Stimulated activated CD8-positive, alpha-beta memory T cell treated with anti-CD3 and anti-CD28 coated beads, Interleukin-12 subunit alpha, Interleukin-12 subunit beta, amount 100 ng/mL, for 4 hours (primary cell): ENCODE measurements around the gene RGMA.
"Not testable (repeated sequence)": the region's sequence is repeated elsewhere in the genome, so short reads cannot be mapped to it uniquely, and the experiment has no call there.

Source experiments
- DNase-seq: peaks from one replicate; pipeline ENCODE4 v3.0.0-alpha.2; 2020; ENCODE audit warnings: low read depth

Gene RGMA

GRCh38 chr15:93048426-93048721 lies 40.6 kb downstream of the RGMA start:
- DNase-seq = no peak

DNA sequence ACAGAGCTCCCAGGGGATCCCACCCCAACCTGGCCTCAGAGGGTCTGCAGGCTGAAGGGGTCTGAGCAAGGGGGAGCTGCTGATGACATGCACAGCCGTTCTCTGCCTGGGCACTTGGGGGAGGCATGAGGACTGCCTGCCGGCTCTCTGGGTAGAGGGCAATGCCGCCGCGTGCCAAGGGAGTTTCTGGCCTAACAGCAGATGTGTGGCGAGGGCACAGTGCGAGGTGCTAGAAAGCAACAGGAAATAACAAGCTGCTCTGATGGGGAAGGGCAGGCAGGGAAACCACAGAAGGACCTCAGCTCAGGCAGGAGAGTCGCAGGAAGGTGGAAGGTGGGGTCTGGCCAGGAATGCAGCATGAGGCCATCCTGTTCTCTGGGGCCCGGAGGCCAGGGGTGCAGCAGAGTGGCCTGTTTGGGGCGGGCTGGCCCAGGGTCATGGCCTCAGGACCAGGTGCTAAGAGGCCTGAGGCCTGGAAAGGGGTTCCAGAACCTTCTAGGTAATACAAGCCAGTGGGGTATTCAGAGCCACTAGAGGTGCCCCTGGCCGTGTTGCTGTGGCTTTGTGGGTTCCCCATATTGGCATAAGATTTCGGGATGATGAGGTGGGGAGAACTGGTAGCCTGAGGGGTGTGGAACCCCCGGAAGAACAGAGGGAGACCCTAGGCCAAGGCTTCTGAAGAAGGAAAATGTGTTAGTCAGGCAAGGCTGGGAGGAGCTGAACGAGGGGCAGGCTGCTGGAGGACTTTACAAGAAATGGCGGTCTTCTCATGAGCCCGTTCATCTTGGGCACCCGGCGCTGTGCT lies 41.2 kb downstream of the RGMA start:
- peak; percentile 10 for DNase-seq

DNA sequence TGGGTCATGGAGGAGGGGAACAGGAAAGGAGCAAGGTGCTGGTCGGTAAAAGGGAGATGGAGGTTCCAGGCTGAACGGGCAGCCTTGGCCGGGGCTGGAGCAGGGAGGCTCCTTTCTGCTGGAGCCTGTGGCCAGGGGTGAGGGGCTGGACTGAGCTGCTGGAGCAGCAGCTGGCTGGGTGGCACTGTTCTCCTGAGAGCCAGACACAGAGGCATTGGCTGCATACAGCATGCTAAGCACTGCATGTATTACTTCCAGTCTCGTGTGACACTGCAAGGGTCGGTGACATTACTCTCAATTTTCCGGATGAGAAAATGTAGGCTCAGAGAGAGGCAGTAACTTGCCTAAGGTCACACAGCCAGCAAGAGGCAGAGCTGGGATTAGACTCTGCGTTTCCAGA lies 42.3 kb downstream of the RGMA start:
- DNase-seq = no peak

DNA sequence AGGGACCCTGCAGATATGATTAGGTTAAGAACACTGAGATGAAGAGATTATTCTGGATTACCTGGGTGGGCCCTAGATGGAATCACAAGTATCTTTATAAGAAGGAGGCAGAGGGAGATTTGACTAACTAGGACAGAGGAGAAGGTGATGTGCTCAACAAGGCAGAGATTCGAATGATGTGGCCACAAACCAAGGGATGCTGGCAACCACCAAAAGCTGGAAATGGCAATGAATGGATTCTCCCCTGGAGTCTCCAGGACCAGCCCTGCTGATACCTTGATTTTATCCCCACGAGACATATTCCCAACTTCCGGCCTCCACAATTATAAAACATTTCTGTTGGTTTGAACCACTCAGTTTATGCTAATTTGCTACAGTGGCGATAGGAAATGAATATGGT lies 42.9 kb downstream of the RGMA start:
- DNase-seq = no peak

DNA sequence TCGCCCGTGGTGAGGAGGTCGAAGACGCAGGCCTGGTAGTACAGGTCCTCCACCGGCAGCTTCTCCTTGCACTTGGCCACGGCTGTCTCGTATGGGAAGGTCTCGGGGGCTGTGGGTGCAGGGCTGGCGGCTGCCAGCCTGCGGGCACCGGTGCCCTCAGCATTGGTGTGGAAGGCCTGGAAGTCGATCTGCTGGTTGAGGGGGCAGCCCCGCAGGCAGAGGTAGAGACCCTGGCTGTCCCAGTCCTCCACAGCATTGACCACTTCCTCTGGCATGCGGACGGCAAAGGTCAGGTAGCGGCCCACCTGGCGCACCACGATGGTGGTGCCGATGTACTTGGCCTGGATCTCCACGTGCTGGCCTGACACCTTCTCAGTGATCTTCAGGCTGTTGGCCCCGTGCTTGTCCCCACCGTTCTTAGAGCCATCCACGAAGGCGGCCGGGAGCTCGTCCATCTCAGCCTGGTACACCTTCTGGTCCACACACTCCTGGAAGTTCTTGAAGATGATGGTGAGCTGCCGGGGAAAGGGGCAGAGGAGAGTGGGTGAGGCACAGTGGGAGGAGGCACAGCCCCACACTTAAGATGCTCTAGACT lies 43.7 kb downstream of the RGMA start:
- no peak for DNase-seq

DNA sequence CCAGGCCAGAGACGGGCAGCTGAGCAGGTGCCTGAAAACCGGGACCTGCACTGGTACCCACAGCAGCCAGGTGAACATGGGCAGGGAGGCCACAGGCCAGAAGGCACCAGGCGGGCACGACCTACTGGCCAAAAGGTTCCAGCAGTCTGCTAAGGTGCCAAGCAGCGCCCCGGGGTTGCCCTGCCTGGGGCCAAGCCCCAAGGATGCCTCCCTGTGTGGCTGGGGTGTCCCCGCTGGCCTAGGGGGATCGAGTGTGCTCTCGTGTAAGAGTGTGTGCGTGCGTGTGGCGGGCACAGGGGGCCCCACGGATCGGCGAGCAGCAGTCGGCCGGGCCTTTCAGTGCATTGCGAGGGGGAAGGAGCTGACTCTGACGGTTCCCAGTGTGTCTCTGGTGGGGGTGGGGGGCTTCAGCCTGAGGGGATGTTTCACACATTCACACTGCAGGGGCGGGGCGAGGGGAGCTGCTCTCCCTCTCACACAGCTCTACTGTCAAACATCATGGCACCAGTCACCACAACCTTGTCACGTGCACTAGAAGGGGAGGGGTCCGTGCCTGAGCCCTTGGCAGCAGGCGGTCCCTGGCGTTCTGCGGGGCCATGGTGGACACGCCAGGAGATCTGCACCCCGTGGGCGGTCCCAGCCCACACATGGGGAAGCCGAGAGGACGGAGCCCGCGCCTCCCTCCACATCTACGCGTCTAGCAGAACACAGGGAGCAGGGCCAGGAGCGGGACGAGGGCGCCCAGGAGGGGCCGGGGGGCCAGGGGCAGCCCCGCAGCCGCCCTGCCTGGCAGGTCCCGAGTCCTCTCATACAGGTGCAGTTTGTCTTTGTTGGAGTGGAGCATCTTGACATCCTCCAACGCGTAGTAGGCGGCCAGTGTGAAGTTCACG lies 44.5 kb downstream of the RGMA start:
- DNase-seq = no peak

DNA sequence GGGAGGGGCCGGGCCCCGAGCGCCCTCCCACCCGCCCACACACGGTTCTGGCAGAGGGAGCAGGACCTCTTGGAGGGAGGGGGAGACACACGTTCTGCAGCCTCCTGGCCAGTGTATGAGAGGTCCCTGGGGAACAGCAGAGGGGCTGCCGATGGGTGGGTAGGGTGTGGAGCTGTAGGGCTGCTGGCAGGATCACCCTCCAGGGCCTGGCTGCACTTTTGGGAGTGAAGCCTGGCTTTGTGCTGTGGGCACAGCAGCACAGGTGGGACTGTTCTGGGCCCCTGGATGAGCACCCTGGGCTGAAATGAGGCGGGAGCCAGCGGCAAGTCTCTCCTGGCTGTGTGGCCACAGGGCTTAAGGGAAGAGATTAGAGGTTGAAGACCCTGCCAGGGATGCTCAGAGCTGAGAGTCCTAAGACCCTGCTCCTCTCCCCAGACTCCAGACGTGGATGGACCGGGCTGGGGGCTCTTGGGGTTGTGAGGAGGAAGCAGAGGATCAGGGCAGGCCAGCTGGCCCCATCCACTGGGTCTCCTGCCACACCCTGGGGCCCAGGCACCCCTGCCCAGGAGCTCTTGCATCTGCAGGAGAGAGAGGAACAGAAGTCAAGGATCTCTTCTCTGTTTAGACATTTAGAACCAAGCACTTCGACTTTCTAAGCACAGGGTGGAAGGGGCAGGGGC lies 45.2 kb downstream of the RGMA start:
- no peak for DNase-seq

GRCh38 chr15:93042691-93043378 lies 46.2 kb downstream of the RGMA start:
- no peak for DNase-seq

- DNase-seq = no peak
Measured at GRCh38 chr15:93042211-93042610, 46.8 kb downstream of the RGMA start.

- DNase-seq = no peak
Measured at GRCh38 chr15:93041159-93041547, 47.9 kb downstream of the RGMA start.

- no peak for DNase-seq
Measured at GRCh38 chr15:93040288-93041158, 48.5 kb downstream of the RGMA start.

DNA sequence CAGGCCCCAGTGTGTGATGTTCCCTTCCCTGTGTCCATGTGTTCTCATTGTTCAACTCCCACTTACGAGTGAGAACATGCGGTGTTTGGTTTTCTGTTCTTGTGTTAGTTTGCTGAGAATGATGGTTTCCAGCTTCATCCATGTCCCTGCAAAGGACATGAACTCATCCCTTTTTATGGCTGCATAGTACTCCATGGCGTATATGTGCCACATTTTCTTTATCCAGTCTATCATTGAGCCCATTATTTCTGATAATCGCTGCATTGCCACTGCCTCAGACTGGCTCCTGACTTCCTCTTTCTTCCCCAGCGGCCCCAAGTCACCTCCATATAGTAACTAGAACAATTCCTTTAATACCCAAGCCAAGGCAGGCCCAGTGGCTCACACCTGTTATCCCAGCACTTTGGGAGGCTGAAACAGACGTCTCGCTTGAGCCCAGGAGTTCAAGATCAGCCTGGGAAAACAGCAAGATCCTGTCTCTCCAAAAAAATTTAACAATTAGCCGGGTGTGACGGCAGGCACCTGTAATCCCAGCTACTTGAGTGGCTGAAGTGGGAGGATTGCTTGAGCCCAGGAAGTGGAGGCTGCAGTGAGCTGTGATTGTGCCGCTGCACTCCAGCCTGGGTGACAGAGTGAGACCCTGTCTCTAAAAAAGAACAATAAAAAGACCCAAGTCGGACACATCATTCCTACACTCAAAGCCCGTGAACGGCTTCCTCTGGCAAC lies 49.3 kb downstream of the RGMA start:
- DNase-seq = not testable (repeated sequence)

GRCh38 chr15:93037820-93038705 lies 50.9 kb downstream of the RGMA start:
- DNase-seq = no peak

DNA sequence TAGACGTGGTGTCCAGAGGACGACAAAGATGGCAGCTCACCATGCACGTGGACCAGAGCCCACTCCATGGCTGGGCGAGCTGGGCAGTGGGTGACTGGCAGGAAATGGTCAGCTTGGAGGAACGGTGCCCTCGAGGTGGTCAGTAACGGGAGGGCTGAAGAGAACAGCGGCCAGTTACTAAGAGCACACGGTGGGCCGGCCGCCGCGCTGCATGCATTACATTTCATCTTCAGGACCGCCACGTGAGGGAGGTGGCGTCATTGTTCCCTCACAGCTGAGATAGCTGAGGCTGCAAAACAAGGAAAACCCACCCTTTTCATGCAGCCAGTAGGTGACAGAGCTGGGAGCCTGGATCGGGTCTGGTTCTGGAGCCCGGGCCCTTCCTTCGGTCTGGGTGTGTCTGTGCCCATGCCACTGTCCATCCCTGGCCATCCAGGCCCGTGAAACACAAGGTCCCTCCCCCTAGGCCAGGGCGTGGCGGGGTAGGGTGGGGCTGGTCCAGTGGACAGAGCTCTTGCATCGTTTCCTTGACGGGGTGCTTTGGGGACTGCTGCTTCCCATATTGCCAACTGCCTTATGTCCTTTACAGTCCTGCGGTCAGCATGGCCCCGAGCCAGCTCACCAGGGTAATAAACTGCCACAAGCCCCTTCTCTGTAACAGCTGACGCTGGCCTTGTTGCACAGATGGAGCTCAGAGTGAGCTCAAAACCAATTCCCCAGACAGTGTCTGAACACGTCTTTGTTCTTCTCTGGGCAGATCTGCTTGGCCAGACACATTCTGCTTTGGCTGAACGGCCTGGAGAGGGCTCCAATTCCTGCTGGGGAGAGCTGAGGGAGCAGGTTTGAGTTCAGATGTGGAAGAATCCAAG lies 51.8 kb downstream of the RGMA start:
- no peak for DNase-seq

- peak; percentile 12 for DNase-seq
Measured at GRCh38 chr15:93035953-93036810, 52.8 kb downstream of the RGMA start.

GRCh38 chr15:93035092-93035915 lies 53.7 kb downstream of the RGMA start:
- no peak for DNase-seq
